GM23248 (cell line): ENCODE measurements around the gene ZNF254.

ENCODE experiments used
- EZH2 ChIP-seq: fragments of 200-600 bp; sonication (generic); IDR thresholded peaks from 2 replicates; pipeline ENCODE4 v1.6.1; 2018; ENCODE audit warnings: antibody characterized with exemption, mild to moderate bottlenecking; ENCODE audit not compliant: insufficient read depth, poor library complexity, severe bottlenecking
- EZH2phosphoT487 ChIP-seq: fragments of 200-600 bp; sonication (generic); IDR thresholded peaks from 2 replicates; pipeline ENCODE4 v1.6.1; 2018; ENCODE audit warnings: antibody characterized with exemption, moderate library complexity, mild to moderate bottlenecking, low read depth; ENCODE audit not compliant: insufficient read depth

DNA sequence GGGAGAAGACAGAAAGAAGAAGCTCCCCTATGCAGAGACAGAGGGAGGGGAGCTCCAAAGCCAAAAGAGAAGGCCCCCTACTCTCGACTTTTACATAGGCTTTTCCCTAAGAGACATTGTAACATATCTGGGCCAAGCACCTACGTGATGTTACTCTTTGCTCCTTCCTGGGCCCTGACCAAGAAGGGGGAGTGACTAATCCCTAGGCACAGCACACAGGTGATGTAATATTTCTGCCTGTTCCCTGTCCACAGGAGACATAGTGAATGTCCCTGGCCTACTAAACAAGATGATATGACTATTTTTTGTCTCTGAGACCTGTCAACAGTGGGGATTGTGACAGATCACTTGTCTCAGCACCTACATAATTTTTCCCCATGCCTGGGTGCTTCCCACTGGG is 15.9 kb upstream of the ZNF254 start:
- TF ChIP-seq EZH2 (no peak), EZH2phosphoT487 (no peak)
